WERI-Rb-1 (cell line): Measurements from ENCODE around the gene SRRT.

Experiments
- DNase-seq: peaks from one replicate; pipeline ENCODE4 v3.0.0-alpha.2; 2020
- H3K27ac ChIP-seq: fragments of 250-450 bp; sonication (Bioruptor Pico); 2 replicates; pipeline ENCODE4 v1.5.1; 2020; ENCODE audit warnings: mild to moderate bottlenecking, moderate library complexity
- H3K27me3 ChIP-seq: fragments of 250-450 bp; sonication (Bioruptor Pico); 2 replicates; pipeline ENCODE4 v1.5.1; 2021; ENCODE audit warnings: mild to moderate bottlenecking, low read depth, moderate library complexity; ENCODE audit not compliant: insufficient read depth, severe bottlenecking
- H3K36me3 ChIP-seq: fragments of 250-450 bp; sonication (Bioruptor Pico); 2 replicates; pipeline ENCODE4 v1.5.1; 2020; ENCODE audit warnings: mild to moderate bottlenecking, moderate library complexity
- H3K4me3 ChIP-seq: 2 replicates; pipeline ENCODE4 v1.5.1; 2011; ENCODE audit warnings: low read depth, mild to moderate bottlenecking, control low read depth, low read length
- H3K9me3 ChIP-seq: fragments of 250-450 bp; sonication (Bioruptor Pico); 2 replicates; pipeline ENCODE4 v1.5.1; 2021; ENCODE audit warnings: mild to moderate bottlenecking, moderate library complexity; ENCODE audit not compliant: severe bottlenecking
- TF ChIP-seq, protein P1 (sequence below): IDR thresholded peaks from 2 replicates; pipeline ENCODE4 v1.5.1; 2011; ENCODE audit warnings: low read depth, mild to moderate bottlenecking, control low read depth, inconsistent platforms, low read length

The SRRT gene

GRCh38 chr7:100890653-100891567 lies 16.0 kb downstream of the SRRT start:
- TF ChIP-seq, protein P1, sequence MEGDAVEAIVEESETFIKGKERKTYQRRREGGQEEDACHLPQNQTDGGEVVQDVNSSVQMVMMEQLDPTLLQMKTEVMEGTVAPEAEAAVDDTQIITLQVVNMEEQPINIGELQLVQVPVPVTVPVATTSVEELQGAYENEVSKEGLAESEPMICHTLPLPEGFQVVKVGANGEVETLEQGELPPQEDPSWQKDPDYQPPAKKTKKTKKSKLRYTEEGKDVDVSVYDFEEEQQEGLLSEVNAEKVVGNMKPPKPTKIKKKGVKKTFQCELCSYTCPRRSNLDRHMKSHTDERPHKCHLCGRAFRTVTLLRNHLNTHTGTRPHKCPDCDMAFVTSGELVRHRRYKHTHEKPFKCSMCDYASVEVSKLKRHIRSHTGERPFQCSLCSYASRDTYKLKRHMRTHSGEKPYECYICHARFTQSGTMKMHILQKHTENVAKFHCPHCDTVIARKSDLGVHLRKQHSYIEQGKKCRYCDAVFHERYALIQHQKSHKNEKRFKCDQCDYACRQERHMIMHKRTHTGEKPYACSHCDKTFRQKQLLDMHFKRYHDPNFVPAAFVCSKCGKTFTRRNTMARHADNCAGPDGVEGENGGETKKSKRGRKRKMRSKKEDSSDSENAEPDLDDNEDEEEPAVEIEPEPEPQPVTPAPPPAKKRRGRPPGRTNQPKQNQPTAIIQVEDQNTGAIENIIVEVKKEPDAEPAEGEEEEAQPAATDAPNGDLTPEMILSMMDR: no peak
- Histone ChIP-seq H3K27ac (peak overlapping the region; percentile 82), H3K9me3 (no peaks in the 10 kb centered on the region), H3K27me3 (peaks cover 20% of the 10 kb centered on the region), H3K36me3 (peaks cover 34% of the 10 kb centered on the region), H3K4me3 (peak overlapping the region; percentile 67)
- no peak for DNase-seq

DNA sequence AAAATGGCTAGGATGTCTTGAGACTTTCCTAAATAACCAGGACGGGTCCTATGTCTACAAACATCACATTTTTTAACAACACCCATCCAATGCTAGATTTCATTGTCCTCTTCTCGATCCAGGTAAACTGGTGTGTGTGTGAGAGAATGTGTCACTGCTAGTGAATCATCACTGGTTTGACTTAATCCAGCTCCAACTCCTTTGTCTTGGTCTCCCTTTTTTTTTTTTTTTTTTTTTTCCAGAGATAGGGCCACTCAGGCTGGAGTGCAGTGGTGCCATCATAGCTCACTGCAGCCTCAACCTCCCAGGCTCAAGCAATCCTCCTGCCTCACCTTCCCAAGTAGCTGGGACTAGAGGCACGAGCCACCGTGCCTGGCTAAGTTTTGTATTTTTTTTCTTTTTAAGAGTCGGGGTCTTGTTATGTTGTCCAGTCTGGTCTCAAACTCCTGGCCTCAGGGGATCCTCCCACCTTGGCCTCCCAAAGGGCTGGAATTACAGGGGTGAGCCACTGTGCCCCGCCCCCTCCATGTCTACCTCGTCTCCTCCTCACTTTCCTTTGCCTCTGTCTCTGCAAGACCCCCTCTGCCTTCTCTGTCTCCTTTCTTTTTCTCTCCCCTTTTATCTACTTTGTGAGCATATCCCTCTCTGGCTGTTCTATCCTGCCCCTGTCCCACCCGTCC lies 16.8 kb downstream of the SRRT start:
- Histone ChIP-seq H3K27me3 (peaks cover 28% of the 10 kb centered on the region), H3K9me3 (no peaks in the 10 kb centered on the region), H3K36me3 (peaks cover 26% of the 10 kb centered on the region), H3K27ac (no peak overlapping the region), H3K4me3 (no peak overlapping the region)
- no peak for DNase-seq
- TF ChIP-seq, protein P1: no peak

DNA sequence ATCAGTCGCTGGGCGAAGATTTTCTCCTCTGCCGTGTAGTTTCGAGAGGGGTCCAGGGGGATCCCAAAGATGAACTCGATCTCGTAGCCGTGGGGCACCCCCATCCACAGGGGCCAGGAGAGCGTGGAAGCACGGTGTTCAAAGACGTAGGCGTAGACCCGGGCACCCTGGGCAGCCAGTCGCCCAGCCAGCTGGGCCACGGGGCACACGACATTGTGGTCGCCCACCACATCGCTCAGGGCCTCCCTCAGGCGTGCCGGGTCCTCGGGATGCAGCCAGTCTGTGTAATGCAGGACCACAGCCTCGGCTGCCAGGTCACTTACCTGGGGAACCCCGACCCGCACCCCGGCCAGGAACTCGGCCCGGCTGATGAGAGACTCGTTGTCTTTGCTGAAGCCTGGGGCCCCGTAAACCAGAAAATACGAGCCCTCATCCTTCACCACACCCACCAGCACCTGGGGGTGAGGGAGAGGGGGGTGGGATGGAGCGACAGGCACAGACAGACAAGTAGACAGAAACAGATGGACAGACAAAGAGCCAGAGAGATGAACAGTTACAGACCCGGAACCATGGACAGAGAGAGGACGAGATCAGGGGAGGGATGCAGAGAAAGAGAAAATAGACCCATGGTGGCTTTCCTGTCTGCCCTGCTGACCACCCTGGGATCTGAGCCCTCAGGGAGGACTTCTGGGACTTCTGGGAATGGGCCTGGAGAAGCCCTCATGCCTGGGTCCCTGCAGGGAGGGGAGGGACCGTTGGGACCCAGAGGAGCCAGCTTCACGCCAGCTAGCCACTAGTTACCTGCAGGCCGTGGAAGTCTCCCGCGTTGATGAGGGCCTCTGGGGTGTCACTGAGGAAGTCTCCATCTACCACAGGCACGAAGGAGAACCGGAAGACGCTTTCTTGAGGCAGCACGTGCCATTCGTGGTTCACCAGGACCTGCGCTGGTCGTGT lies 17.7 kb downstream of the SRRT start:
- H3K27me3 ChIP-seq: peaks cover 35% of the 10 kb centered on the region
- no peaks in the 10 kb centered on the region for H3K9me3 ChIP-seq
- TF ChIP-seq, protein P1: no peak
- no peak overlapping the region for H3K4me3 ChIP-seq
- H3K27ac ChIP-seq: no peak overlapping the region
- no peak for DNase-seq
- H3K36me3 ChIP-seq: peaks cover 17% of the 10 kb centered on the region

DNA sequence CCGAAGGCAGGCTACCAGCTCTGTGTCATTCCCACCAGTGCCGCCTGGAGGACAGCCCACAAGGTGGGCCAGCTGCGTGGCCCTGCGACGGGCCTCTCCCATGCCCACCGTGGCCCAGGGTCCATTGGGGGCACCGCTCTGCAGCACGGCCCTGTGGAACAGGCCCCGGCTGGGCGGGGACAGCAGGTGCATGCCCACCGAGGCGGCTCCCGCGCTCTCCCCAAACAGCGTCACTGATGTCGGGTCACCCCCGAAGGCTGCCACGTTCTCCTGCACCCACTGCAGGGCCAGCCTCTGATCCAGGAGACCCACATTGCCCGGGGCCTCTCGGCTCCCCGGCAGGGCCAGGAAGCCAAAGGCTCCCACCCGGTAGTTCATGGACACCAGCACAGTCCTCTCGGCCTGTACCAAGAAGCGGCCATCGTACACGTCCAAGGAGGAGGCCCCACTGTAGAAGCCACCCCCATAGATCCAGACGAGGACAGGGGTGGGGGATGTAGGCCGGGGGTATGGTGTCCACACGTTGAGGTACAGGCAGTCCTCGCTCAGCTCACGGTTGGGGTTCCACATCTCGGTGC lies 18.5 kb downstream of the SRRT start:
- H3K27me3 ChIP-seq: peaks cover 43% of the 10 kb centered on the region

More for the DNA sequence above, 18.5 kb downstream of the SRRT start:
- no peaks in the 10 kb centered on the region for H3K9me3 ChIP-seq
- DNase-seq: no peak
- peaks cover 9% of the 10 kb centered on the region for H3K36me3 ChIP-seq
- no peak overlapping the region for H3K27ac ChIP-seq
- no peak overlapping the region for H3K4me3 ChIP-seq
- TF ChIP-seq, protein P1: no peak
